GM19240 (cell line): Measurements from ENCODE around the gene GPR65.
"Not testable (repeated sequence)": the region's sequence is repeated elsewhere in the genome, so short reads cannot be mapped to it uniquely, and the experiment has no call there.

ENCODE experiments used
- DNase-seq: peaks from one replicate; pipeline ENCODE4 v3.0.0; 2011; ENCODE audit warnings: low spot score; ENCODE audit not compliant: insufficient read length

The GPR65 gene

DNA sequence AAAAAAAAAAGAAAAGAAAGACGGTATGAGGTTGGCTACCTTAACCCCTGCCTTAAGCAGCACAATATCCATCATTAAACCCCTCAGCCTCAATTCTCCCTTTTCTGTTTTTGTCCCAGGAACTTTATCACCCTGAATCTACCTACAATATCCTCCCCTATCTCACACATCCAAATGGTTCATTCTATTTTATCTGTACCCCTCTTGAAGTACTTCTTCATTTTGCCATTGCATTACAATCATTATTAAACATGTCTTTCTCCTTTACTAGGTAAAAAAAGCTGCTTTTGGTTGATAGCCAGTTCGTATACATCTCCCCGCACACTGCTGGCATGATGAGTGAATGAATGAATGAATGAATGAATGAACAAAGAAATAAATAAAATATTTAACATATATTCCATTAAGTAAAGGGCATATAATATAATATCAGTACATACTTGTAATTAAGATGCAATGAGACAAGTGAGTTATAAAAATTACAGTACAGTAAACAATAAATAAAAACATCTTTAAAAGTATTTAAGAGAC, 364 bp upstream of the GPR65 start:
- DNase-seq: no peak

DNA sequence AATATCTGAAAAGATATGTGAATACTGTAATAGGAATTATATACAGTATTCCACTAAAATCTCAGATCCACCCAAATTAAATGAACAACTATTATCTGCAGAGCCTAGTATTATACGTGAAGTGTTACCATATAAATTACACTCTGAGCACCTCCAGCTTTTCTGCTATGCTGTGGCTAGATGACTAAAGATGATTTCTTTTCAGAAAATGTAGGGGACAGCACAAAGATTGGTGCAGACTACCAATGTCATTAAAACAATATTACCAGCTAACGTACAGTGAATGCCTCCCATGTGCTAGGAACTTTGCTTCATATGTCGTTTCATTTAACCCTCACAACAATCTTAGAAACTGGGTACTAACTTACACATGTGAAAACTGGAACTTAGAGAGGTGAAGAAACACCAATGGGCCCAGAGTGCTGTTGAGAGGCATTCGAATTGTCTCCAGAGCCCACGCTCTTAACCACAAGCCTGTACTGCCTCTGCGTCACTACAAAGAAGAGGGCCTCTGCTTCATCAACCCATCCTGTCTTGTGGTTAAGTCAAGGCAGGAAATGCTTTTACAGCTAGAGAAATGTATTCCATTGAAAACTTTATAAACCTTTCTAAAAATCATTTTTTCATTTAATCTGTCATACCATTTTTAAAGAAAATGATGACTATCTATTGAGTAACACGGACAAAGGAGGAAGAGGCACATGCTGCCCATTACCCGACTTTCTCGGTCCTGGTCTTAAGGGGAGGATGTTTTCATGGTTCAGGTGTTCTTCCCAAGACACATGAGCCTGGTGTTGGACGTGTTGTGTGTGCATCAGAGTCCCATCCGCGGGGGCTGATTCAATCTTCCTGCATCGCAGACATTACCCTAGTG, 1.3 kb downstream of the GPR65 start:
- DNase-seq: peak; percentile 30

DNA sequence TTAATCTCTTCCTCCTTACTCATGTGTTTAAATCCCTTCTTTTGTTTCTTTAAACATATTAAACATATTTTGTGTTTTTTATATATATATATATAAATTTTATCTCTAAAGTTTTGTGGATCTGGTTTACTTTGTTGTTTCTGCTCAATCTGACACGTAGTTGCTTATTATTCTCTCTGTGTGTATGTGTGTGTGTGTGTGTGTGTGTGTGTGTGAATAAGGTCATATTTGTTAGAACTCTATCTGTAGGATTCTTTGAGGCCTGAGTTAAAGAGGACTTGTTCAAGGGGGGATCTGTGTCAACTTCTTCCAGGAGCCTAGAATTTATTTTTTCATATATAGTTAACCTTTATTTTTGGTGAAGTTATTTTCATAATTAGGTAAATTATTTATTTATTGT, 2.7 kb downstream of the GPR65 start:
- no peak for DNase-seq

DNA sequence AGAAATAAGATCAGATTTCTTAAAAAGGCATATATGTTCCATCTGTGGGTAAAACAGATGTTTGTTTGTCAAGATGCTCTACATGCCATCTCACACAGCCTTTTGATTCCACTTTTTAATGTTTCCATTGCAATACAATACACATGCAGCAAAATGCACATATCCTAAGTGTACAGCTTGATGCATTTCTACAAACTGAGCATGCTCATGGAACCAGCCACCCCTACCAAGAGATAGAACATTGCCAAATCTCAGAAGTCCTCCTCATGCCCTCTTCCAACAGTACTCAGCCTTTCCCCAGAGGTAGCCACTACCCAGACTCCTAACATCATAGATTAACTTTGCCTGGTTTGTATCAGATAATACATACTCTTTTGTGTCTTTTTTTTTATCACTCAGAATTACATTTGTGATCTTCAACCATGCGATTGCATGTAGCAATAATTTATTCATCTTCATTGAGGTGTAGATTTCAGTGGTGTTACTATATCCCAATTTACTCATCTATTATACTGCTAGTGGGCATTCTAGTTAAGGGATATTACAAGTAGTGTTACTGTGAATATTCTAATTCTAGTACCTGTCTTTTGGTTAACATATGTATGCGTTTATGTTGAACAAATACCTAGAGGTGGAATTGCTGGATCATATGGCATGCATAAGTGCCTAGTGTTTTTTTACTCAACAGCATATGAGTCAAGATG, 3.3 kb downstream of the GPR65 start:
- DNase-seq: no peak

GRCh38 chr14:88009486-88009885, 4.6 kb downstream of the GPR65 start:
- no peak for DNase-seq

DNA sequence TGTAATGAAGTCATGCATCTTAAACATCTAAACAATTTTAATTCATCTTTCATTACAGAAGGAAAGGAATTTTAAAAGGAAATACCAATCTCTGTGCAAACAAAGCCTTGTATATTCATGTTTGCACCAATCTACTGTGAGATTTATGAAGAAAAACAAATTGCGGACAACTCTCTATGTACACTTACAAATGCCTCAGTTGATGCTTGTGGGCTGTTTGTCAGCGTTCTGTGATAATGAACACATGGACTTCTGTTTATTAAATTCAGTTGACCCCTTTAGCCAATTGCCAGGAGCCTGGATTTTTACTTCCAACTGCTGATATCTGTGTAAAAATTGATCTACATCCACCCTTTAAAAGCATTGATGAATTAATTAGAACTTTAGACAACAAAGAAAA, 5.4 kb downstream of the GPR65 start:
- DNase-seq: no peak

DNA sequence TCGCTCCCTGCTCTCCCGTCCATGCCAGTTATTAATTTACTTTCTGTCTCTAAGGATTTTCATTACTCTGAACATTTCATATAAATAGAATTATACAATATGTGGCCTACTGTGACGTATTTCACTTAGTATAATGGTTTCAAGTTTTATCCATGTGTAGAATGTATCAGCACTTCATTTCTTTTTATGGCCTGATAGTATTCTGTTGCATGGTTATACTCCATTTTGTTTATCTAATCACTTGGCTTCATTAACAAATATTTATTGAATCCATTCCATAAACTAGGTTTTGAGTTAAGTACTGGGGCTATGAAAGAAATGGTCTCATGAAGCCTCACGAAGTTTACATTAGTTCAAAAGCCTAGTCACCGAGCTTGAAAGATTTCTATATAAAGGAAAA, 7.6 kb downstream of the GPR65 start:
- DNase-seq: no peak

DNA sequence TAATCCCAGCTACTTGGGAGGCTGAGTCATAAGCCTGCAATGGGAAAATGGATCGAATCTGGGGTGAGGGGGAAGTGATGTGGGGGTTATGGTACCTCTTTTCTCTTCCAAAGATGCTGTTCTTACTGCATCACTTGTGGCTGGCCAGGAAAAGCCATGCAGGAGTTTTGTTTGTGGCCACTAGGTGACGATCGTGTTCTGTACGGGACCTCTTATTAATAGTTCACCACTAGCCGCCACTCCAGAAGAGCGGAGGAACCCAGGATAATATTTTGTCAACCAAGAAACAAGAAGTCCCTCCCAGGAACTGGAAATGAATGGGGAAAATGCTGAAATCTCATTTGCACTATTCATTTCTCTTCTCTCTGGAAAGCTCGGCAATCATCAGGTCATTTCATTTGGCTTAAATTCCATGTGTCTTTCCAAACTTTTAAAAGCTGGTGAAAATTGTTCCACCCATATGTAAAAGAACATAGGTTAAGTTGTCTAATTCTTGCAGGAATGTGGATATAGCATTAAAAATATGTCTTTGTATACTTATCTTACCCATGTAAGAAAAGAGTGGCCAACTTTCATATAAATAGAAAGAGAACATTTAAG, 8.9 kb downstream of the GPR65 start:
- DNase-seq: no peak

DNA sequence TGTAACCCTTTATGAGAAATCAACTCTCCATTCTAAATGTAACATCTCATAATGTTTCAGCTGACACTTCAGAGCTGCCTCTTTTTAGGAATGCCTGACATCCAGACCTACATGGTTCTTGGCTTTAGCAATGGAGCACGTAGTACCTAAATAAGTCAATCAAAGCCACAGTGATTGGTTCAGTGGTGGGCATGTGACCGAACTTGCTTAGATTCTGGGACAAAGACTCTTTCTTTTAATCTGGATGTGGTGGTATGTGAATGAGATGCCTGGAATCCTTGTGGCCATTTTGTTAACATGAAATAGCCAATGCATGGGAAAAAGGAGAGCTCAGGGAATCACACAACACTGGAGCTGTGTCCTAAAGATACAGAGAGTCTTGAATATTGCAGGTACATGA, 11.8 kb downstream of the GPR65 start:
- DNase-seq: no peak

- no peak for DNase-seq
Measured at GRCh38 chr14:88017535-88017934, 12.6 kb downstream of the GPR65 start.

DNA sequence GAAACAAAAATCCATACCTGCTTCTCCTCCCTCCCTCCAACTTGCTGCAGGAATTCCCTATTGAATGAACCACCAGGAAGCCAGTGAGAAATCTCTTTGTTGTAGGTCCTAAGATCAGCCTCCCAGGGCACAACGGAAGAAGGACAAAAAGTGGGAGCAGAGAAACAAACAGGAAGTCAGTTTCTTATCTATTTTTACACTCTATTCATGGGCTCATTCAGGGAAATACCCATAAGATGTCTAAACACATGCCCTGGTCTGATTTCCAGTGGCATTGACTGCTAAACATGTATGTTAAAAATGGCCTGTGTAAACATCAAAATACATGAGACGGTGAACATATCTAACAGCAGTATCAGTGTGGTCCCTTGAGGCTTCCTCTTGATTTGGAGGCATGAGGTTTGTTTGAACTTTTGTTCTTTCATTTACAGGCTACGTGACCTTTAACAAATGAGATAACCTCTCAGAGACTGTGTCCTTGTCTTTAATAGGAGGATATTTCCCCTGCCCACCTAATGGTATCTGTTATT, 18.8 kb downstream of the GPR65 start:
- no peak for DNase-seq

- not testable (repeated sequence) for DNase-seq
Measured at GRCh38 chr14:88024252-88025086, 19.5 kb downstream of the GPR65 start.

DNA sequence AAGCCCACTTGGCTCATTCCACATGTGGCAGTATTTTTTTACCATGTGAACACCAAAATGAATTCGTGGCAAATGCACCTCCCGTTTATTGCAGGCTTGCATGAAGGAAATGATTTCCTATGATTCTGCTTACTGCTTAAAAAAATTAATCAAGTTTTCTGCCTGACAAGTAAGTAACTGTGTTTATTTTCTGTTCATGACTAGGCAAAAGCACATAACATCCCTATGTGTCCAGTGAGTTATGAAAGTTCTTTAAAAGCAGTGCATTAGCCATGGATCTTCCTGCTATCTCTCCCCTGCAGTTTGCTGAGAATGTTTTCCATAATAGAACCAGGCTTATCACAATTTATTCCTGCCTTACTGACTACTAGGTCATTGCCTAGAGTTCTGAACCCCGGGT, 20.4 kb downstream of the GPR65 start:
- no peak for DNase-seq

DNA sequence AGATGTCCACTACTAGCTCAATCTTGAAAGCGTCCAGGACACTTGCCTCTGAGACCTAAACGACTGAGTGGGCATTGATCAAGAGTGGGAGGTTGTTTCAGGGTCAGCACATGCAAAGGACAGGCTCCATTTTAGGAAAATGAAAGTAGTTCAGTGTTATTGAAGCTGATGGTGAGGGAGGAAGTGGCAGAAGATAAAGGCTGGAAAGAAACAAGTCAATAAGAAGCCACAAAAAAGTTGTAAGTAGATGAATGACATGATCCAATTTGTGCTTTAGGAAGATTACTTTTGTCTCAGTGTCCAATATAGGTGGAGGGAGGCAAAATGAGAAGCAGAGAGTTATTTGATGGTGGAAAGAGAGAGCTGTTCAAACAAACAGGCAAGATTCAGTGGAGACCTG, 22.0 kb downstream of the GPR65 start:
- DNase-seq: no peak

DNA sequence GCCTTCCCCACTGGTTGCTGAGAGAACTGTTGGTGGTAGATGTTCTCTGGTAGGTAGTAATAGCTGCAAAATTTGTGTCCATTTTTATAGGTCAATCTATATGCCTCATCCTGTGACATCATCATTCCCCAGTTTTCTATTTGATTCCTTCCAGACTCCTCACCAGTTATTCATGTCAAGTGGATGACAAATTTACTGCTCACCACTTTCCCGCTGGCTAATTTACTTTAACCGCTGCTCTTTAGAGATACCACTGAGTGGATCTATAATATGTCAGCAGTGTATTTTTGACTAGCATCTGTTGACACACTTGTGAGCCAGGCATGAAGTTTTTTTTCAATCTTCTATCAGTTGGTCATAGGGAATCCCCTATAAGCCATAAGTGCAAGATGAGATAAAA, 24.6 kb downstream of the GPR65 start:
- DNase-seq: no peak

DNA sequence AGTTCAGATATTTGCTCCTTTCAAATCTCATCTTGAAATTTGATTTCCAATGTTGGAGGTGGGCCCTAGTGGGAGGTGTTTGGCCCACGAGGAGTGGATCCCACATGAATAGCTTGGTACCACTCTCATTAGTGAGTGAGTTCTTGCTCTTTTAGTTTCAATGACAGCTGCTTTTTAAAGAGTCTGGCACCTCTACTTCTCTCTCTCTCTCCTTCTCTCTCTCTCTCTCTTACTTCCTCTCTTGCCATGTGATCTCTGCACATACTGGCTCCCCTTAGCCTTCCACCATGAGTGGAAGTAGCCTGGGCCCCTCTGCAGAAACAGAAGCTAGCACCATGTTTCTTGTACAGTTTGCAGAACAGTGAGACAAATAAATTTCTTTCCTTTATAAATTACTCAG, 25.1 kb downstream of the GPR65 start:
- DNase-seq: no peak

- no peak for DNase-seq
Measured at GRCh38 chr14:88030892-88031291, 26.0 kb downstream of the GPR65 start.

DNA sequence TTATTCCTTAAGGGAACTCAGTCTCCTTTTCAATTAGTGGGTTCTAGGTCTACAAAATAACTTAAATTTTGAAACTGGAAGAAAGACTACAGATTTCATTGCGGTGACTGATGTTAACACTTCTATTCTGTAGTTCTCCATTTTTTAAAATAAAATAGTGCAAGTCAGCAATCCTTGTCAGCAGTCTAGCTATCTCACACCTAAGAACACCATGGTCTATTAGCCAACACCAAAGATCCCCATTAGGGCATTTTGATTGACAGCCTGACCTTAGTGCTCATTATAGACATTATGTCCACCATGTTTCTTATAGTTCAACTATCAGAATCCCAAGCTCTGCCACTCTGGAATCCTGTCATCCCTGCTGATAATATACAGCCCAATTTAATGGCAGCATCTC, 27.4 kb downstream of the GPR65 start:
- DNase-seq: no peak

DNA sequence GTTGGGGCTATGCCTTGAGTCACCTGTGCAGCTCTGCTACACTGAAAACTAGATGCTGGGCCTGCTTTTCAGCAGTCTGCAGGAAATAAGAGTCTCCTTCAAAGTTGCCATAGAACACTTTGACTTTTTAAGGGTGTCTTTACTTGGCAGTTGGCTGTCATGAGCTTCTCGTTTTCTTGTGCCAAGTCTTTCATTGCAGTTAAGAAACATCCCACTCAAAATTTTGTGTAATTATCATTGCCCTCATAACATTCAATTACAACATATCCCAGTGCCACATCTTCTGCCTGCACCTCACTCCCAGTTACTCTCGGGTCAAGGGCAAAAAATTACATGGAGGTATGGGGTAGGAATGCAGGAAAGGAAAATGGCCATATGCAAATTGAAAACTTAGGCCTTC, 29.1 kb downstream of the GPR65 start:
- DNase-seq: no peak

GRCh38 chr14:88036422-88036821, 31.5 kb downstream of the GPR65 start:
- no peak for DNase-seq

- DNase-seq: no peak
Measured at GRCh38 chr14:88037325-88037724, 32.4 kb downstream of the GPR65 start.
